NCI-H146 (cell line): ENCODE data around the gene UGT1A10.
"Not testable (repeated sequence)": the region's sequence is repeated elsewhere in the genome, so short reads cannot be mapped to it uniquely, and the experiment has no call there.

Source experiments
- DNase-seq: peaks from one replicate; lab custom pipeline; 2025; lab: John Stamatoyannopoulos, UW

Gene UGT1A10

GRCh38 chr2:233743464-233744259 lies 107.4 kb downstream of the UGT1A10 start:
- no peak for DNase-seq

- DNase-seq, result no peak
These were observed 109.0 kb downstream of the UGT1A10 start for GRCh38 chr2:233745073-233745755.

GRCh38 chr2:233745838-233746237 lies 109.6 kb downstream of the UGT1A10 start:
- DNase-seq, result not testable (repeated sequence)

- no peak for DNase-seq
These were observed 110.4 kb downstream of the UGT1A10 start for GRCh38 chr2:233746475-233747282.

- no peak for DNase-seq
These were observed 111.0 kb downstream of the UGT1A10 start for GRCh38 chr2:233747283-233747544.

GRCh38 chr2:233750689-233751088 lies 114.4 kb downstream of the UGT1A10 start:
- DNase-seq, result not testable (repeated sequence)

- DNase-seq, result not testable (repeated sequence)
These were observed 115.2 kb downstream of the UGT1A10 start for GRCh38 chr2:233751212-233752009.

GRCh38 chr2:233754872-233755611 lies 118.8 kb downstream of the UGT1A10 start:
- no peak for DNase-seq

- DNase-seq, result no peak
These were observed 120.3 kb downstream of the UGT1A10 start for GRCh38 chr2:233756429-233757081.

GRCh38 chr2:233758141-233758540 lies 121.9 kb downstream of the UGT1A10 start:
- DNase-seq, result no peak

GRCh38 chr2:233758849-233759248 lies 122.6 kb downstream of the UGT1A10 start:
- no peak for DNase-seq

GRCh38 chr2:233760043-233760442 lies 123.8 kb downstream of the UGT1A10 start, which contains the start of gene UGT1A1:
Gene UGT1A1, plus strand, starts transcription at chr2:233760270. Its CDS starts 18 bp downstream, at chr2:233760288.
- DNase-seq, result no peak

- no peak for DNase-seq
These were observed 125.0 kb downstream of the UGT1A10 start for GRCh38 chr2:233761040-233761769.

- no peak for DNase-seq
These were observed 128.0 kb downstream of the UGT1A10 start for GRCh38 chr2:233764264-233764663.

- no peak for DNase-seq
These were observed 128.5 kb downstream of the UGT1A10 start for GRCh38 chr2:233764761-233765160.

- no peak for DNase-seq
These were observed 130.2 kb downstream of the UGT1A10 start for GRCh38 chr2:233766416-233766815.

- no peak for DNase-seq
These were observed 131.8 kb downstream of the UGT1A10 start for GRCh38 chr2:233768076-233768475.

GRCh38 chr2:233769260-233769659 lies 133.0 kb downstream of the UGT1A10 start:
- no peak for DNase-seq

GRCh38 chr2:233772153-233772552 lies 135.9 kb downstream of the UGT1A10 start:
- DNase-seq, result no peak

- no peak for DNase-seq
These were observed 136.3 kb downstream of the UGT1A10 start for GRCh38 chr2:233772583-233772982.
